HG03558 (cell line): ENCODE data around the gene RALGAPA2.

Experiments used
- ATAC-seq: cut with Tn5 transposase; IDR thresholded peaks from one replicate; pipeline ENCODE4 v1.9.1; 2021; ENCODE audit warnings: moderate number of reproducible peaks; ENCODE audit not compliant: unreplicated experiment; ENCODE audit errors: extremely low read depth

Gene RALGAPA2

DNA sequence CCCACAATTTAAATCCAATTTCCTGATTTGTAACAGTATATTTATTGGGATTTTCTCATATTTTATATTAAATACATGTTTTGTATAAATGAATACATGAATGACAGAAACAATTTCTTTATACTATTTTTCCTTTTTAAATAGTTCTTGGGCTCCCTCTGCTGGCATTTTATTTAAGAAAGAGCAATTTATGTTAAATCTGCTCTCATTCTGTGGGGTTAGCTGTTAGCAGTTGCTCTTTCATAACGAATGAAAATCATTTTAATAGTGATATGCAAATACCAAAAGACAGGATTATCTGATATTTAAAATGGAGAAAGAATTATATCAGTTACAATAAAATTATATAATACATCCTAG, 118.3 kb downstream of the RALGAPA2 start:
- ATAC-seq: no peak

DNA sequence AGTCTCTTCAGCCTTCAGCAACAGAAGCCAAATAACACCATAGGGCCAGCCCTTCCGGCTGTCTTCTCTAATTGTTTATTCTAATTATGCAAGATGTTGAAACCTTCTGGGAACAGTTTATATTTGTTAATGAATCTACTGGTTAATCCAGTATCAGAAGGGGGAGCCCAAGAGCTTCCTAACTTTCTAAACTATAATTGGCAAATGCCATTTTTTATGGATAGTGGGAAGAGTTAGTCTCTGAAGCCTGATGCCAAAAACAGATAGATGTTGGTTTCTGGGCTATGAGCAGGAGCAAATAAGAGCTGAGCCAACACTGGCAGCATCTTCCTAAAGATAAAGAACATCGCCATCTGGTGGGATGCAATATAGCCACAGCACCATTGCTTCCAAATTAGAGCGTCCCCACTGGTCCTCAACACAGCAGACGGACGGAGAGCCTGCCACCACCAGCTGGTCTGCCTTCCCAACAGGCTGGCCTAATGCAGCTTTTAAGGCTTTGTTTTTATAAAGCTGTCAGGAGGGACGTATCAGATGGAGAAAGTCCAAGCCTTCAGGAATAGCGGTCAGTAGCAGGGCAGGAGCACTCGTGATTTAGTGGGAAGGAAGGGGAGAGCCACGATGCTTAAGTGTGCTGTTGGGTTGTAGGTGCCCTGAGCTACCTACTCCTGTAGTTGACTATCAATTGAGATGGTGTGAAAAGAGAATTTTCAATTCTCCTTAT, 118.8 kb downstream of the RALGAPA2 start:
- no peak for ATAC-seq

GRCh38 chr20:20585146-20585545, 127.3 kb downstream of the RALGAPA2 start:
- no peak for ATAC-seq

GRCh38 chr20:20582734-20583133, 129.7 kb downstream of the RALGAPA2 start:
- no peak for ATAC-seq

DNA sequence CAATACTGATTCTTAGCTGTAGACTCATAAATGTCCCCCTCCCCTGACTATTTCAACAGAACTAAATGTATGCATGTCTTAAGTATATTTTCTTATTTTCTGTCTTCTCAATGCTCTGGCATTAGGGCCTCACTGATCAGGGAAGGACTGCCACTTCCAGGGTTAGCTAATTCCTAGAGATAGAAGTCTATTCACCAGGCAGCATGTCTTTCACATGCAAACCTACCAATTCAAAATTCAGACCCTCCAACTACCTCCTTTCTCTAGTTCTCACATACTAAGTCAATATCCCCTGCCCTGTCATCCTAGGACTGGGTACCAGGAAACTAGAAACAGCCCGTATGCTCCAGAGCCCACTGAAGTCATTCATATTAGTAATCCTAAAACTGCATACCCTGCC, 132.3 kb downstream of the RALGAPA2 start:
- ATAC-seq: no peak

GRCh38 chr20:20578838-20579237, 133.6 kb downstream of the RALGAPA2 start:
- ATAC-seq: no peak

DNA sequence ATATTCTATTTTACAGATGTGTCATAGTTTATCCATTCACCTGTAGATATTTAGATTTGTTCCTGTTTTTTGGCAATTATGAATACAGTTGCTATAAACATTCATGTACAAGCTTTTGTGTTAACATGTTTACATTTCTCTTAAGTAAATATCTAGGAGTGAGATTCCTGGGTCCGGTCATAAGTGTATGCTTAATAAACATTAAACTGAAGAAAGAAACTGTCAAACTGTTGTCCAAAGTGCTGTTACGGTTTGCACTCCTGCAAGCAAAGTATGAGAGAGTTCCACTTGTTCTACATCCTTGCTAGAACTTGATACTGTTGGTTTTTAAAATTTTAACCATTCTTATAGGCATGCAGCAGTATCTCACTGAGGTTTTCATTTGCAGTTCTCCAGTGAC, 138.6 kb downstream of the RALGAPA2 start:
- ATAC-seq: no peak

DNA sequence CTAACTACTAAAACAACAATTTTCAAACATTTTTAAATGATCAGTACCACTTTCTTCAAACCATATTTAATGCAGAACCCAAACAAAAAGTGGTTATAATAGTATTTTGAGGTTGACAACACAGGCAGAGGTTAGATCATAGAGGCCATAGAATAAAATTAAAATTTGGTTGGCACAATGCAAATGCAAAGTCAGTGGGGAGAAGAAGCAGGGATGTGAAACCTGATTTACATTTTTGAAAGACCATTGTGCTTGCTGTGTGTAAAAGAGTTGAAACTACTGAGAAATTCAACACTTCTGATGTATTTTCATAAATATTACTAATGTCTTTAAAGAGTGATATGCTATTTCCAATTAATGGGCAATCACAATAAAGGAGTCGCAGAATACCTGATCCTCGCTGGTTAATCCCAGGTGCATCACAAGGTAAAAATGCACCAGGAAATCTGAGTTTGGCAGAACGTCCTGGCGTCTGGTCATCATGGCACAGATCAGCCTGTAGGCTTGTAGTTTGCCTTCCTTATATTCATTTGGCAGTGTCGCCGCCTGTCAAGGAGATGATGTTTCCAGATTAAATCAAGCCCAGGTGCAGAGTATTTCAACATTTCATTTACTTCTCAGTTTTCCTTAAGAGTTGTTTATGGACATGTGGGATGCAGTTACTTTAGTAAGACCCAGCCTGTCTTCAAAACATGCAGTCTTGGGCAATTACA, 141.2 kb downstream of the RALGAPA2 start:
- ATAC-seq: no peak

GRCh38 chr20:20568604-20569205, 143.7 kb downstream of the RALGAPA2 start:
- no peak for ATAC-seq

DNA sequence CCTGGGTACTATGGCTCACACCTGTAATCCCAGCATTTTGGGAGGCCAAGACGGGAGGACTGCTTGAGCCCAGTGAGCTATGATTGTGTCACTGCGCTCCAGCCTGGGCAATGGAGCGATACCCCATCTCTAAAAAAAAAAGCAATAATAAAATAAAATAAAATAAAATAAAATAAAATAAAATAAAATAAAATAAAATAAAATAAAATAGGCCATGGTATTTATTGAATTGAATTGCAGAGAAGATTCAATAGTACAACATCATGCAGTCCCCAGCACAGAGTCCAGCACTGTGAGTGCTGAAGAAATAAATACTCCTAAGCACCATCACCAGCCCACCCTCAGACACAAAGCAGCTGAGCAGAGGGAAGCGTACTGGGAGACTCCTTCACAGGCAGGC, 144.7 kb downstream of the RALGAPA2 start:
- no peak for ATAC-seq

- ATAC-seq: no peak
These were observed 145.9 kb downstream of the RALGAPA2 start for GRCh38 chr20:20566516-20566915.

DNA sequence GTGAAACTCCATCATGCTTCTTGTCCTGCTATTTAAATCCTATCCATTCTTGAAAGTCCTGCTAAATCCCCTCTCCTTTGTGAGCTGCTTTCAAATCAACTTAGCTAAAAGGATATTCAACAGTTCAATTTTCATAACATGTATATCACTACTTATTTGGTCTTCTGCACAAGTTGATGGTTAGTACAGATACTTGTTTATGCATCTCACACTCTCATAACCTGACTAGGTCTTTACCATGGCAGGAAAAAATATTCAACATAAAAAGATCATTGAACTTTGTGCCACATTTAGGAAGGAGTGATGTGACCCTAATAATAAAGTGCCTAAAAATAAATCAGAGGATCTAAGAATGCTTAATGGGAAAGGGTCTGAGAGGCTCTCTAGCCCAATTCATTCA, 148.2 kb downstream of the RALGAPA2 start:
- ATAC-seq: no peak

DNA sequence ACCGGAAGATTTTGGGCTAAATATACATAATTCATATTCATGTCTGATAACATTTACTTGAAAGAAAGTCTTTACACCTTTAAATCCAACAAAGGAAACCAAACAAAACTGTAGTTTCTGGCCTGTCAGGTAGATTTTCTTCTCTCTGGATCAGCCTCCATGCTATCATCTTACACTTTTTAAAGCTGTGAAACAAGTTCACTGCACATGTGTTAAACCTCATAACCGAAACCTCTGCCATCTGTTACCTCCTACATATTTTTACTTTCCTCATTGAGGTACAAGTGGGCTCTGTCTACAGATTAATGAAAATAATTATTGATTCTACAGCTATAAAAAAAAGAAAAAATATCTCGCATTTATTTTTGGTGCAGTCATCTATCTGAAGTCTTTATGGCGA, 149.9 kb downstream of the RALGAPA2 start:
- no peak for ATAC-seq

DNA sequence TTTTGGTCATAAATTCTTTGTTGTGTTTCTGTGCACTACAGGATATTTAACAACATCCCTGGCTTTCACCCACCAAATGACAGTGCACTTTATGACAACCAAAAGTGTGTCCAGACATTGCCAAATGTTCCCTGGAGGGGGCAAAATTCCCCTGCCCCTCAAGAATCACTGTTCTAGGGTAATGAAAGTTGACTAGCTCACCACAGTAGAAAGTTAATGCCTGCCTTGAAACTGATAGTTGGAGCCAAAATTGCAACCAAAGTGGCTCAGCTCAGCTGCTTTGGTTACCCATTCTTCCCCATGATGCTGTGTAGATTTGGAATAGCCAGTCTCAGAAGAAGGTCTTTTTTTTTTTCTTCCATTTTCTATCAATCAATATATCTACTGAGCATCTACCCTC, 150.6 kb downstream of the RALGAPA2 start:
- no peak for ATAC-seq

- no peak for ATAC-seq
These were observed 151.3 kb downstream of the RALGAPA2 start for GRCh38 chr20:20561172-20561571.

GRCh38 chr20:20557406-20557805, 155.0 kb downstream of the RALGAPA2 start:
- no peak for ATAC-seq

DNA sequence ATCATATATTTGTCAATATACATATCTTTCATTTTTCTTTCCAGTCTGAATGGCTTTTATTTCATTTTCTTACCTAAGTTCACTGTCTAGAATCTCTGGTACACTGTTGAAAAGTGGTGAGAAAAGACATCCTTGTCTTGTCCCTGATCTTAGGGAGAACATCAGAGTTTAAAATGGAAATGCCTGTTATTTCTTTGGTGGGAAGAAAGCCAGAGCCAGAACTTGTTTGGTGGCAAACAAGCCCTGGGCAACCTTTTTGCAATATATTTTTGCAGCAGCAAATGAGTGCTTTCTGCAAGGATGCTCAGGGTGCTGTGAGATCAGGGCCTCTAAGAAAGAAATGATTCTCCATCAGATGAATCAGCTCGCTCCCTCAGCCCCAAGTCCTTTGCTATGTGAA, 156.6 kb downstream of the RALGAPA2 start:
- no peak for ATAC-seq

GRCh38 chr20:20554951-20555350, 157.5 kb downstream of the RALGAPA2 start:
- no peak for ATAC-seq

DNA sequence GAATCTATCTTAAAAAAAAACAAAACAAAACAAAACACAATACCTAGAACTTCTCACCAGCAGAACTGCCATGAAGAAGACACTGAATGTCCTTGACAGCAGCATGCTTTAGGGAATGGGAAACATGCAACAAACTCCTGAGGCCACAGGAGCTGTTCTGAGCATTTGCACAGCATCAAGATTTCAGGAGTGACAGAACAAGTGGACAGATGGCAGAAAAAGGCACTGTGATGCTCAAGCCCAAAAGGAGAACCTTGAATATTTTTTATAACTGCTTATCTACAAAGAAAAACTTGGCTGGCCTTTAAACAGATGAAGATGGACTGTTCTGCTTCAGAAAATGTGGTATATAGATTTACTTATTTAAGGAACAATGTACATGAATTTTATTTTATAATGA, 158.9 kb downstream of the RALGAPA2 start:
- no peak for ATAC-seq

DNA sequence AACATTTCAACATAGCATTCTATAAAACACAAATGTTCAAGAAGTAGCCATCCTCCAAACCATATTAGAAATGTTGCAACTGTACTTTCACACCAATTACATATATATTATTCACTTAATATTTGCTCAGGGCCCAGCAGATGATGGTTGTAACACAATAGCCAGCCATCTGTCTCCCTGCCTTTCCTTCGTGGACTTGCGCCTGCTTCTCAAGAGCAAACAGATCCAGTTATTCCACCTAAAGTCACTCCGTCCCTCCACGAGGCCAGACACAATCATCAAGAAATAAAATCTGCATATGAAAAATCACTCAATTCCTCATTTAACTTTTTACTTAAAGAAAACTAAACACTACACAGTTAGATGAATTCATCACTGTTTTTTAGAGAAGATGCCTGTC, 160.4 kb downstream of the RALGAPA2 start:
- no peak for ATAC-seq

GRCh38 chr20:20551409-20551808, 161.0 kb downstream of the RALGAPA2 start:
- no peak for ATAC-seq

GRCh38 chr20:20549704-20550103, 162.7 kb downstream of the RALGAPA2 start:
- ATAC-seq: no peak
